HG02943 (cell line): ENCODE measurements around the gene SYNCRIP.
"Not testable (repeated sequence)": the region's sequence is repeated elsewhere in the genome, so short reads cannot be mapped to it uniquely, and the experiment has no call there.

Source experiments
- ATAC-seq: cut with Tn5 transposase; IDR thresholded peaks from one replicate; pipeline ENCODE4 v1.9.1; 2021; ENCODE audit warnings: mild to moderate bottlenecking, low read depth, moderate library complexity; ENCODE audit not compliant: unreplicated experiment

The SYNCRIP gene

GRCh38 chr6:85600713-85601313 lies 41.9 kb downstream of the SYNCRIP start:
- ATAC-seq: no peak

GRCh38 chr6:85594197-85594930 lies 48.3 kb downstream of the SYNCRIP start:
- ATAC-seq: peak; percentile 10

GRCh38 chr6:85593438-85594196 lies 49.1 kb downstream of the SYNCRIP start, which contains the start of gene SNX14:
TSS of gene SNX14 (minus strand) at chr6:85593858. CDS start at chr6:85593718, 140 bp downstream.
- peak; percentile 91 for ATAC-seq

GRCh38 chr6:85592033-85592432 lies 50.7 kb downstream of the SYNCRIP start:
- no peak for ATAC-seq

- ATAC-seq: no peak
These were observed 51.5 kb downstream of the SYNCRIP start for GRCh38 chr6:85591207-85591606.

GRCh38 chr6:85585741-85586140 lies 56.9 kb downstream of the SYNCRIP start:
- ATAC-seq: no peak

GRCh38 chr6:85582832-85583231 lies 59.9 kb downstream of the SYNCRIP start:
- ATAC-seq: not testable (repeated sequence)

- no peak for ATAC-seq
These were observed 61.1 kb downstream of the SYNCRIP start for GRCh38 chr6:85581572-85581971.

- no peak for ATAC-seq
These were observed 61.8 kb downstream of the SYNCRIP start for GRCh38 chr6:85580878-85581267.

GRCh38 chr6:85580118-85580877 lies 62.4 kb downstream of the SYNCRIP start:
- ATAC-seq: no peak

GRCh38 chr6:85579581-85579980 lies 63.1 kb downstream of the SYNCRIP start:
- ATAC-seq: no peak

- ATAC-seq: no peak
These were observed 66.2 kb downstream of the SYNCRIP start for GRCh38 chr6:85576476-85576875.

- ATAC-seq: no peak
These were observed 67.6 kb downstream of the SYNCRIP start for GRCh38 chr6:85574932-85575598.

- ATAC-seq: no peak
These were observed 73.4 kb downstream of the SYNCRIP start for GRCh38 chr6:85569323-85569722.

- no peak for ATAC-seq
These were observed 74.3 kb downstream of the SYNCRIP start for GRCh38 chr6:85568411-85568810.

- ATAC-seq: no peak
These were observed 77.0 kb downstream of the SYNCRIP start for GRCh38 chr6:85565736-85566135.

GRCh38 chr6:85564223-85564622 lies 78.5 kb downstream of the SYNCRIP start:
- not testable (repeated sequence) for ATAC-seq
